Measurements from ENCODE around the gene TSEN54.

TSEN54 gene

DNA sequence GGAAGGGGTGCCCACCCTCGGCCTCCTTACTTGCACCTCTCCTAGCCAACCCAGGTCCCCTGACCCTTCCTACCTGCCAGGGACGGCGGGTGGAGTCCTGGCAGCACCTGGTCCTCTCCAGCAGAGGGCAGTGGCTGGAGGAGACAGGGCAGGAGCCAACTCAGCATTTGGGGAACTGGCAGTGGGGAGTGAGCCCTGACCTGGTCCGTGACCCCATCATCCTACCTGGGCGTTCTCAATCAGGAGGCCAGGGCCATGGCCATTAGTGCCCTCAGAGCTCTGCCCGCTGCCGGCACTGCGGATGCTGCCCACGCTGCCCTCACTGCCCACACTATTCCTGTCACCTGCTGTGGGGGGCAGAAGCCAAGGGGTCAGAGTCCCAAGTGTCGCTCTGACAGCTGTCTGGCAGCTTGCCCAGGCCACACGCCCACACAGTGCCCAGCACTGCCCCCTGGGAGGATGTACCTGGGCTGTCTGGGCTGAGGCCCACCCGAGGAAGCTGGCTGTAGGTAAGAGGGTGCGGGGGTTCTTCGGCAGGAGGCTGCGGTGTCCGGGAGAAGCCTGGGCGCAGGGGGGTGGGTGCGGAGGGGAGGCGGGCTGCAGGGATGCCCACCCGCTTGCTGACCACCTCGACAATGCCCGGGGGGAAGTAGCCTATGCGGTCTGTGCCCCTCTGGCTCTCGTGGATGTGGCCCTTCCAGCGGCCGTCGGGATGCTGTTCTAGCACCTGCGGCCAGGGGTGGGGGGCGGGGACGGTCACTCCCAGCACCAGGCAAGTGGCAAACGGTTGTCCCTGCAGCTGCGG, 11.8 kb upstream of the TSEN54 start:
- no peak for DNase-seq (ENCODE audit: low spot score)

DNA sequence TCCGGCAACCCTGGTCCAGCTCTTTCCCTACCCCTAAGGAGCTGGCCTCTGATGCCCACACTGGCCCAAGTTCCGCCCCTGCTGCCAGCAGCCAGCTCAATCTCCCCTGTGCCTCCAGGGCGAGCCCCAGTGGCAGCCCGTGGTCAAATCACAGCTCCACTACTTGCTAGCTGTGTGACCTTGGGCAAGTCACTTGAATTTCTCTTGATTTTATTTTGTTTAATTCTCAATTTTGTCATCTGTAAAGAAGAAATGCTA, 11.2 kb upstream of the TSEN54 start:
- no peak for DNase-seq (ENCODE audit: low spot score)

DNA sequence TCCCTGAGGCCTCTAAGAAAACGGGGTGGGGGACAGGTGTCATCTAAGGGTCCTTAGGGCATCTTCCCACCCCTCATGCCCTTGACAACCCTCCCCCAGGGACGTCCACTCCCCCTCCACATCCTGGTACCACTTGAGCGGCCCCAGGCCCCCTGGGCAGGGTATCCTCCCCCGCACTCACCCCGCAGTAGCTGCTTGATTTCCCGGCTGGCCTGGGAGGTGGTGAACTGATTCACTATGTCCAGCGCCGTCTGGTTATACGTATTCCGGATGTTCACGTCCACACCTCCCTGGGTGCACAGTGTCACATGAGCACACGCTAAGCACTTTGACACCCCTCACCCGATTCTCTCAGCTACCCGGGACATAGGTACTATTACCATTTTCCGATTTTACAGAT, 10.7 kb upstream of the TSEN54 start:
- DNase-seq (ENCODE audit: low spot score): no peak

- no peak for DNase-seq (ENCODE audit: low spot score)
Observed at GRCh38 chr17:75506134-75506533, 10.2 kb upstream of the TSEN54 start.

DNA sequence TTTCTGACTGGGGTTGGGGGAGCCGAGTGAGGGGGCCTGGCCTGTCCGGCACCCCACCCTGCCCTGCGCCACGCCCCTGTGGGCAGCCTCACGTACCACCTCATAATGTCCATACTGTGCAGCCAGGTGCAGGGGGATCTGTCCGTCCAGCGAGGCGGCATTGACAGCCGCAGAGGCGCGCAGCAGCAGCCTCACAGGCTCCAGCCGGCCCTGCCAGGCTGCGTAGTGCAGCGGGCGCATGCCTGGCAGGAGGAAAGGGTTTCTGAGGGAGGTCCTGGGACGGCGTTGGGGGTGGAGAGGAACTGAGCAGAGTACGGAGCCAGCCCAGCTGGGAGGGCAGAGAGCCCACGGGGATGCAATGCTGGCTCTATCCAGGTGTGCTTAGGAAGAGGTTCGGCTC, 9.4 kb upstream of the TSEN54 start:
- no peak for DNase-seq (ENCODE audit: low spot score)

GRCh38 chr17:75507733-75508719, 8.3 kb upstream of the TSEN54 start:
- no peak for DNase-seq (ENCODE audit: low spot score)

DNA sequence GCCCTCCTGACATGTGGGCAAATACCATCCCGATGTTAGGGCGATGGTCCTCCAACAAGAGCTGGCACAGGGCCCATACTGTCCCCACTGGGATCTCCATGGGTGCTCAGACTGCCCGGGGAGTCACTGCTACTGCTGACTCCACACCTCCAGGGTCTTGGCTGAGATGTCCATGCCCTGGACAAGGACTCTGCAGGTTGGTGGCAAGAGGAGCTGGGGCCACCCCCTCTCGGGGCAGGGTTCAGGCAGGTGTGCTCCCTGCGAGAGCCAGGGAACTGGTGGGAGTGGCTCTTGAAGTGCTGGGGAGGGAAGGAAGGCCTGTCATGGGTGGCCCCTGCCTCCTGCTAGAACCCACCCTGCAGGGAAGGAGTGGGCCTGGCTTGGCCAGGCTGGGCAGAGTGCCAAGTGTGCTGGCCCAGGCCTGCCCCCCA, 7.4 kb upstream of the TSEN54 start:
- DNase-seq (ENCODE audit: low spot score): no peak

DNA sequence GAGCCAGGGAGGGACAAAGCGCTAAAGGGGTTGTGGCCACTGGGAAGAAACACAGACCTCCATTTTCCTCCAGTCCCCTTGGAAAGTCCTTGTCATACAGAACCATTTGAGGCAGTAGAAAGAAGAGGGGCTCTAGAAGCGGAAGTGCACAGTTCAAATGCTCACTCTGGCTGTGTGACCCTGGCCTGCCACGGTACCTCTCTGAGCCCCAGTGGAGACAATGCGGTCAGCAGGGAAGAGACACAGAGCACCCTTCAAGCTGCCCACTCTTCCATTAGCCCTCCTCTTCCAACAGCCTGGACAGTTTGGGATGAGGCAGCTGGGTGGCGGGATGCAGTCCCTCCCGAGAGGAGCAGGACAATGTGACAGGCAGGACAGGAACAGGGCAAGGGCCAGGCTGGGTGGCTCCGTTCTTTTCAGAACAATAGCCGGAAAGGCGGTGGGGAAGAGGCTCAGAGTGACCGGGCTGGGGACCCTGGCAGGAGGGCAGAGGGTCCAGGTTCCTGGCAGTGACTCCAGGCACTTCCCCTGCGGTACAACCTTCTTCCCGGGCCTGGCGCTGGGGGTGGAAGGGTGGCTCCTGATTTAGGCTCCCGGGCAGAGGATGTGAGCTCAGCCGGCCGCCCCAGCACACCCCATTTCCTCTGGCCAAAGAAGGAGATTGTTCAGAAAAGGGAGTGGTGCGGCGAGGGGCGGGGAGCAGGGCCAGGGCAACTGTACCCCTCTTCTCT, 6.6 kb upstream of the TSEN54 start:
- no peak for DNase-seq (ENCODE audit: low spot score)

DNA sequence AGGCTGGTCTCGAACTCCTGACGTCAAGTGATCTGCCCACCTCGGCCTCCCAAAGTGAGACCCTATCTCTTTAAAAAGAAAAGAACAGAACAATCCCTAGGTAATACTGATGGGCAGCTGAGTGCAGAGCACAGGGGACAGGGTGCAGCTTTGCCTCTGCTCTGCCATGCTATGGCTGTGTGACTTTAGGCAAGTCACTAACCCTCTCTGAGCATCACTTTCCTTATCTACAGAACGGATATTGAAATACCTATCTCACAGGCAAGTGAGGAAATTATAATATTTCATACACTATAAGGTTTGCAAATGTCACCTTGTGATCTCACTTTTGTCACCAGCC, 5.1 kb upstream of the TSEN54 start:
- no peak for DNase-seq (ENCODE audit: low spot score)

DNA sequence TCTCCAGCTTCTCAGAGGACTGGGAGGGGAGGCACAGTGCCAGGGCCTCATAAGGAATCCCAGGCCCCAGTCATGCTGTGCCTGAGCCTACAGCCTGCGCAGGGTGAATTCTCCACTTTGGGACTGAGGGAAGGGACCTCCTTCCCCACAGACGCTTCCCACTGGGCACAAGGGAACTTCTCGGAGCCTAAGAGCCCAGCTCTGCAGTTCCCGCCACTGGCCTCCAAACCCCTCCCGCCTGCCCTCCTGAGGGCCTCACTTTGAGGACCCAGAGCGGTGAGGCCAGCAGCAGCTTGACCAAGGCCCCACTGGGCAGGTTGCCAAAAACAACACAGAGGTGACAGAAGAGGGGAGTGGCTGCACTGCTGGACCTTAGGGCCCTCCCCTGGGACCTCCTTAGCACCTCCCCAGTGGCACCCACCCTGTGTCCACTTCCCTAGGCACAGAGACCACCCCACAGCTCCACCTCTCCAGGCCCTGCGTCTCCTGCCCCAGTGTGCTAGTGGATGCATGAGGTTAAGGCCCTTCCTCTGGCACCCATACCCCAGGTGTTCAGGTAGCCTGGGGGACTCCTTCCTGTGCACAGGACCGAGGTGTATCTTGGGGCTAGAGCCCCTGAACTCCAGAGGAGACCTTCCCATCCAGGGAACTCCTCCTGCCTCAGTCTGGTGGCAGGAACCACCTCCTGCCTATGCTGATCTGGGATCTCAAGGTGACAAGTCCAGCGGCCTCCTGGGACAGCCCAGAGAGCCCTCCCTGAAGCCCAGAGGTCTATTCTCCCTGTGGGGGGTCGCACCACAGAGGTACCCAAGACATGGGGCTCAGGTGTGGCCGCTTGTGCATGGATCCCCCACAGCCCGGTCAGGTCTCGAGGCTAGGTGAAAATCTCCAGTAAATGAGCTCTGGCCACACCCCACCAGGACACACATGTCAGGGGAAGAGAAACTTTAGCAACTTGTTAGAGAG, 4.4 kb upstream of the TSEN54 start:
- DNase-seq (ENCODE audit: low spot score): no peak

- DNase-seq (ENCODE audit: low spot score): no peak
Observed at GRCh38 chr17:75512926-75513640, 3.2 kb upstream of the TSEN54 start.

DNA sequence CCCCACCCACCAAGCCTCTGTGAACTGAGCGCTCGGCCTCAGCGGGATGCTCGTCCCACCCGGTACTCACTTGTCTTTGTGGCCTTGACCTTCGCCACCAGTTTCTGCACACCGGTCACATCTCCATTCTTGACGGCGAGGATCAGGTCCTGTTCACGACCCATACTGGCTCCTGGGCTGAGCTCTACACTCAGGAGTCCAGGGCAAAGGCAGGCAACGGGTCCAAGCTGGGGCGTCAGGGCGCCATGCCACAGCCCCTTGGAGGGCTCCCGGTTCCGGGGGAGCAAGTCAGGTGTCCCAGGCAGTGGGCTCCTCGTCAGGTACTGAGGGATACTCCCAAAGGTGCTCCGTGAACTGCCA, 2.7 kb upstream of the TSEN54 start:
- no peak for DNase-seq (ENCODE audit: low spot score)

- no peak for DNase-seq (ENCODE audit: low spot score)
Observed at GRCh38 chr17:75514299-75514918, 1.9 kb upstream of the TSEN54 start.

DNA sequence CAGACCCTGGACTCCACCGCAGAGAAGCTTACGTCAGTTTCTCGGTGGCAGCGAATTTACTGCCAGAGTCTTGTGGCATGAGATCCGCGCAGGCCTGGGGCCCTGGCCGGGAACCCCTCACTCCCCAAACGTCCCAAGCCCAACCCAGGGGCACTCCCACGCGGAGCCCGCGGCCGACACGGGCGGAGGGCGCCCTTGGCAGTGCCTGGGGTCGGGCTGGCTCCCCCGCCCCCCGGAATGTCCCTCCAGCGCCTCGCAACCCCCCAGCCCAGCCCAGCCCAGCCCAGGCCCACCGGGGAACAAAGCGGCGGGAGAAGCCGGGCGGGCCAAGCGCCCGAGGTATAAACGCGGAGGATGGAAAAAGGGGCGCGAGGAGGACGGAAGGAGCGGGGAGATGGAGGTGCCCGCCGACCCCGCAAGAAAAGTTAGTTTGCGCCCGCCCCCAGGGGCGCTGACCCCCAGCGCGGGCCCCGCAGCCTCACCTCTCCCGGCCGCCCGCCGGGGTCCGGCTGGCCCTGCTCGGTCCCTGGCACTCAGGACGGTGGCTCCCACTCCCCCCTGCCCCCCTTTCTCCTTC, 1.3 kb upstream of the TSEN54 start:
- no peak for DNase-seq (ENCODE audit: low spot score)

- peak; percentile 92 for DNase-seq (ENCODE audit: low spot score)
Observed at GRCh38 chr17:75515496-75516254, 653 bp upstream of the TSEN54 start, which contains the start of gene CASKIN2. CASKIN2 (minus strand) TSS chr17:75515537; CDS start chr17:75513804, 1,733 bp downstream.

GRCh38 chr17:75516619-75517296, 430 bp downstream of the TSEN54 start:
- DNase-seq (ENCODE audit: low spot score): no peak

DNA sequence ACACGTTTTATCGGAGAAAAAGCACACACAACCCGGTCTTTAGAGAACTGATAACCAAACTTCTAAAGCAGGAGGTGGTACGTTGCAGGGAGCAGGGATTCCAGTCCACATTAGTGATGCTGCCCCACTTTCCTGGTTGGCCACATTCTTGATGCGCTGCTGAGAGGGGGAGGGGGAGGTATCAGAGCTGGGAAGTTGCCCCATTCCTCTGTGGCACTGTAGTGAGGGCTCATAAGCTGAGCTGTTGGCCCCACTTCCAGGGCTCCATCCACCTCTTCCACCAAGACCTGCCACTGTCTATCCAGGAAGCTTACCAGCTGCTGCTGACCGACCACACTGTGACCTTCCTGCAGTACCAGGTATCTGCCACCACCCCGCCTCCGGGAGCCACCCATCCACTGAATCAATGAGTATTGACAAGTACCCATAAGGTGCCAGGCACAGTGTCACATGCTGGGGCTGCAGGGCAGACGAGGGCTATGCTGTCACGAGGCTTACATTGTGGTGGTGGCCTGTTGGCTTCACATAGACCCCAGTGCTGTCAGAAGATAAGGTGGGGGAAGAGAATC, 1.1 kb downstream of the TSEN54 start:
- no peak for DNase-seq (ENCODE audit: low spot score)

DNA sequence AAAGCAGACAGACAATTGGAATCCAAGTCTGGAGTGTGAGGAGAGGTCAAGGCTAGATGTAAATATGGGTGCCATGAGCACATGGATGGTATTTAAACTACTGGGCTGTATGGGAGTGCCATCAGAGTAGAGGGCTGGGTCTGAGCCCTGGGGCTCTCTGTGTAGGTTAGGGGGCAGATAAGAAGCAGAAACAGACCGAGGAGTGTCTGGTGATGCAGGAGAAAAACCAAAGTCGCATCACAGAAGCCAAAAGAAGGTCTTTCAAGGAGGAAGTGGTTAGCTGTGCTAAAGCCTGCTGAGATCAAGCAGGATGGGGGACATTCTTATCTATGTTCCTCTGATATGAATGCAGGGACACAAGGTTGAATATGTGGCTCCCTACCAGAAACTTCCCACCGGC, 1.9 kb downstream of the TSEN54 start:
- no peak for DNase-seq (ENCODE audit: low spot score)

Measured in cerebellar cortex (tissue), 1 donor.